Activated naive CD8-positive, alpha-beta T cell treated with anti-CD3 and anti-CD28 coated beads, Interleukin-2, amount 50 U/mL, for 24 hours (primary cell): Measurements from ENCODE around the gene RYR3.
"Not testable (repeated sequence)": the region's sequence is repeated elsewhere in the genome, so short reads cannot be mapped to it uniquely, and the experiment has no call there.

ENCODE experiments used
- ATAC-seq: fragments of 150-1000 bp; cut with Tn5 transposase; one replicate; pipeline ENCODE4 v1.10.0; 2021
- DNase-seq: peaks from one replicate; pipeline ENCODE4 v3.0.0; 2021
- H3K27ac Mint-ChIP-seq: one replicate; pipeline ENCODE4 v1.8.0; 2021; ENCODE audit warnings: mild to moderate bottlenecking, mixed read lengths
- H3K27me3 Mint-ChIP-seq: one replicate; pipeline ENCODE4 v1.8.0; 2021; ENCODE audit warnings: mixed read lengths
- H3K36me3 Mint-ChIP-seq: one replicate; pipeline ENCODE4 v1.8.0; 2021; ENCODE audit warnings: low read depth, mixed read lengths
- H3K4me1 Mint-ChIP-seq: one replicate; pipeline ENCODE4 v1.8.0; 2021; ENCODE audit warnings: mixed read lengths
- H3K4me3 Mint-ChIP-seq: one replicate; pipeline ENCODE4 v1.8.0; 2021; ENCODE audit warnings: mild to moderate bottlenecking, moderate library complexity, mixed read lengths
- H3K9me3 Mint-ChIP-seq: one replicate; pipeline ENCODE4 v1.8.0; 2021; ENCODE audit warnings: mixed read lengths

The RYR3 gene

DNA sequence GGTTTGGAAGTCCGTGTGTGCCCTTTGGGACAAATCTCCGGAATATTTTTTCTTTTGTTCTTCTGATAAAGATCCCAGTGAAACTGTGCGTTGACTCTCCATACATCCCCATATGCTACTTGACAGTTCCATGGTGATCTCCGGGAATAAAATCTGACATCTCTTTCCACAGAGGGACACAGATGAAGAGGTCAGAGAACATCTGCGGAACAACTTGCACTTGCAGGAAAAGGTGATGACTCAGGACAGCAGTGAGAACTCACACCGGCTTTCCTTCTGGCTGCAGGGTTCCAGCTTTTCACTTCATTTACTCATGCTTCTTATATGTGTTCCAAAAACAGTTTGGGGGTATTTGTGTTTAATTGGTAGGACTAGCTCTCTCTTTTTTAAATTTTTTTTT, 500.0 kb downstream of the RYR3 start:
- DNase-seq (no peak), ATAC-seq (no peak)
- Mint-ChIP-seq H3K9me3 (no peaks in the 10 kb centered on the region), H3K36me3 (no peaks in the 10 kb centered on the region), H3K4me1 (no peaks in the 10 kb centered on the region), H3K27ac (no peak overlapping the region), H3K27me3 (peaks cover 2% of the 10 kb centered on the region), H3K4me3 (no peak overlapping the region)

DNA sequence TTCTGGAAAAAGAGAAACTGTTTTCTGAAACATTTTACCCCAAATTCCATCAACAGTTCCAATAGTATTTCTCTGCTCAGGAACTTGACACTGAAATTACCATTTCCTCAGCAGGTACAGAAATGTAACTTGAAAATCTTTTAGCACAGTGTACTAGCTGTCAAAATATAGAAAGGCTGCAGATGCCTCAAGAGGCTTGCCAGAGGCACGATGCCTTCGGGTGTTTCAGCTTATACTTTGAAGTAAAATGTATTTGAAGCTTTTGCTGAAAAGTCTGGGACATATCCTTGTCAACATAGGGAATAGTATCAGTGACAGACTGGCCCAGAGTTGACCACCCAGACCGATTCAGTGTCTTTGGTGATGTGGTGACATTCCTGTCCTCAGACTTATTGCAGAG, 503.1 kb downstream of the RYR3 start:
- Mint-ChIP-seq H3K4me3 (no peak overlapping the region), H3K27me3 (peaks cover 4% of the 10 kb centered on the region), H3K27ac (no peak overlapping the region), H3K36me3 (no peaks in the 10 kb centered on the region), H3K4me1 (no peaks in the 10 kb centered on the region), H3K9me3 (no peaks in the 10 kb centered on the region)
- no peak for DNase-seq
- ATAC-seq: no peak

DNA sequence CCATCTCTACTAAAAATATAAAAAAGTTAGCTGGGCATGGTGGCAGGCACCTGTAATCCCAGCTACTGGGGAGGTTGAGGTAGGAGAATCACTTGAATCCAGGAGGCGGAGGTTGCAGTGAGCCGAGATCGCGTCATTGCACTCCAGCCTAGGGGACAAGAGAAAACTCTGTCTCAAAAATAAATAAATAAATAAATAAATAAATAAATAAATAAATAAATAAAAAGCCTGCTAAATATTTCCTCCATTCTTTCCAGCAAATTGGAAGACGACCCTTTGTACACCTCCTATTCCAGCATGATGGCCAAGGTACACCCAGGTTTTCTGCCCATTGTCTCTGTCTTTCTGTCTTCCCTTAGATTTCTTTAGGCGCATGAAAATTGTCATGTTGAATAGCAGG, 508.7 kb downstream of the RYR3 start:
- H3K9me3 Mint-ChIP-seq, DNase-seq, H3K4me1 Mint-ChIP-seq, H3K4me3 Mint-ChIP-seq, H3K27ac Mint-ChIP-seq, ATAC-seq, H3K27me3 Mint-ChIP-seq, H3K36me3 Mint-ChIP-seq: not testable (repeated sequence)

DNA sequence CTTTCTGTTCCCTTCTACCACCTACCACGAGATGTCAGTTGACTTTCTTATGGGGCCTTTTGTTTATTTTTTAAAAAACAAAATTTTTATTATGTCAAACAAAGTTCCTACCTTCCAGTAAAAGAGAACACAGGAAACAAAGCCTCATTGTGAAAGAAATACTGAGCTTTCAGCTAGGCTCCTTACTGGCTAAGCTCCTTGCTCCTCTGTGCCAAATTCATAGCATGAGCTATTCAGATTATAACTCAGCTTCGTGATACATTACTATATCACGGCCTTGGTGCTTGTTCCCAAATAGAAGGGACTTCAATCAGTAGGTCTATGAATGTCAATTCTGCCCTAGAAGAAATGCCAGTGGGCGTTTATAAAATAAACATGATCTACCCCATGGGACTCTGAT, 511.7 kb downstream of the RYR3 start:
- Mint-ChIP-seq H3K36me3 (no peaks in the 10 kb centered on the region), H3K4me1 (no peaks in the 10 kb centered on the region), H3K4me3 (no peak overlapping the region), H3K27ac (no peak overlapping the region), H3K27me3 (peaks cover 4% of the 10 kb centered on the region), H3K9me3 (no peaks in the 10 kb centered on the region)
- DNase-seq: no peak
- ATAC-seq: no peak

DNA sequence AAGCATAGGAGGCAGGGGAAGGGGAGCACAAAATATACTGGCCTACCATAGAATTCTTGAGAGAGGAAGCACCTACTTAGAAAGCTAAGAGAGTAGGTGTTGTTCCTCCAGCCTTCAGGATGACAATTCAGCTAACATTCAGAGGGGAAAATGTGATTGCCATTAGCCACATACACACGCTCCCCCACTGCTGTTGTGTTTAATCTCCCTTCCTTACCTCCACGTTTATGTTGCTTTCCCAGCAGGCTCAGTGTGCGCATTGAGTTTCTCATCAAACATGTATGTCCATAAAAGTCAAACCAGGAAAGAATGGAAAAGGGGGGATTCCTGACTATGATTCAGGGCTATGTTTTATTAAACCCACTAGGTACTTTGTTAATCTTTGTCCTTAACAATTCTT, 512.4 kb downstream of the RYR3 start:
- H3K9me3 Mint-ChIP-seq: no peaks in the 10 kb centered on the region
- ATAC-seq: no peak

DNA sequence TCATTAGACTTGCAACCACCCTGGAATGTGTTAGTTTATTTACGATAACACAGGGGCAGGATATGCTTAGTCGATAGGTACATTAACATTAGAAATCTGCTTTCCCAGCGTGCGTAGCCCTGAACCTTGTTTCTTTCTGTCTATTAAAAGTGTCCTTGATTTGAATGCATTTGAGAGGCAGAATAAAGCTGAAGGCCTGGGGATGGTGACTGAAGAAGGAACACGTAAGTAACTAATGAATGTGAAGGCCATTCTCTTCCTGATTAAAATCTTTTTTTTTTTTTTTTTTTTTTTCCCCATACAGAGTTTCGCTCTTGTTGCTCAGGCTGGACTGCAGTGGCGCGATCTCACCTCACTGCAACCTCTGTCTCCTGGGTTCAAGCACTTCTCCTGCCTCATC, 514.7 kb downstream of the RYR3 start:
- Mint-ChIP-seq H3K36me3 (no peaks in the 10 kb centered on the region), H3K4me3 (no peak overlapping the region), H3K27me3 (peaks cover 3% of the 10 kb centered on the region), H3K27ac (no peak overlapping the region), H3K9me3 (no peaks in the 10 kb centered on the region), H3K4me1 (no peaks in the 10 kb centered on the region)
- ATAC-seq (no peak), DNase-seq (no peak)

More for the DNA sequence above, 512.4 kb downstream of the RYR3 start:
- DNase-seq: no peak
- Mint-ChIP-seq H3K36me3 (no peaks in the 10 kb centered on the region), H3K27ac (no peak overlapping the region), H3K4me3 (no peak overlapping the region), H3K27me3 (peaks cover 4% of the 10 kb centered on the region), H3K4me1 (no peaks in the 10 kb centered on the region)

DNA sequence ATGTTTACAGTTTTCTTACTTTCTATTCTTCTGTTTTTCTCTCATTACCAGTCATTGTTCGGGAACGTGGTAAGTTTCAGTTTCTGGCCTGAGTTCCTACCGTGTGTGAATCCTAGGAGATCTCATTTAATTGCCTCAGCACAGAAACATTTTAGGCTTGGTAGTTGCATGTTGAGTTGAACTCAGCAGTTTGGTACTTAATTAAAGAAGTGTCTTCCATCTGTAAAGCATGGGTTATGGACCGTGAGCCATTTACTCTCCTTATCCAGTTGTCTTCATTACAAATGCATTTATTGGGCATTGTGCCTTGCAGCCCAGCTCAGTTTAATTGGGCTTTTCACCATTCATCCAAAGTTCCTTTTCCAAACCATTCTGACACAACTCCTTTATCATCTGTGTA, 515.4 kb downstream of the RYR3 start:
- Mint-ChIP-seq H3K4me1 (no peaks in the 10 kb centered on the region), H3K27me3 (peaks cover 6% of the 10 kb centered on the region), H3K9me3 (no peaks in the 10 kb centered on the region), H3K4me3 (no peak overlapping the region), H3K27ac (no peak overlapping the region), H3K36me3 (no peaks in the 10 kb centered on the region)
- DNase-seq (no peak), ATAC-seq (no peak)

DNA sequence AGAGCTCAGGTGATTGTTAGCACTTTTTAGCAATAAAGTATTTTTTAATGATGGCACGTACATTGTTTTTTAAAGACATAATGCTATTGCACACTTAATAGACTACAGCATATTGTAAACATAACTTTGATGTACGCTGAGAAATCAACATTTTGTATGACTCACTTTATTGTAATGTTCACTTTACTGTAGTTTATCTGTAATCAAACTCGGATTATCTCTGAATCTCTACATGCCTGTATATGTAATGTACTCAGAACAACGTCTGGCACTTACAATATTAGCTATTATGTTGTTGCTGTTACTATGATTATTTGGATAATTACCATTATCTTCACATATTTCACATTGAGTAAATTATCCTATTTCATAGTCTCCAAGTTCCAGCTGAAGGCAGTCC, 519.6 kb downstream of the RYR3 start:
- H3K27me3 Mint-ChIP-seq: peaks cover 4% of the 10 kb centered on the region
- ATAC-seq: no peak
- no peaks in the 10 kb centered on the region for H3K9me3 Mint-ChIP-seq
- H3K36me3 Mint-ChIP-seq: no peaks in the 10 kb centered on the region
- no peak overlapping the region for H3K4me3 Mint-ChIP-seq
- H3K4me1 Mint-ChIP-seq: no peaks in the 10 kb centered on the region
- DNase-seq: no peak
- no peak overlapping the region for H3K27ac Mint-ChIP-seq

DNA sequence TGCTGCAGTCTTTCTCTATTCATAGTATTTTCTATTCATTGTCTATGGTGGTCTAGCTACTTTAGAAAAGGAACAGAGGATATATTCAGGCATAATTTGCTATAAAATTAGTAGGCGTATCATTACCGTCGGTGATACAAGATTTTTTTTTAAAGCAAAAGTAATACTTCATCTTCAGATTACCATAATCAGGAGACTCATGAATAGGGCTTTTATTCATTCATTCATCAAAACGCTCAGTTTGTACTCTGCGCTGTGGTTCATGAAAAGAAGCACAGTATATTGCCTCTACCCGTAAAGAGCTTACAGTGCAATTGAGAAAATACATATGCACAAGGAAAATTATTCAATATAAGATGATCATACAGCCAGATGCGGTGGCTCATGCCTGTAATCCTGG, 520.9 kb downstream of the RYR3 start:
- ATAC-seq (no peak), DNase-seq (no peak)
- Mint-ChIP-seq H3K36me3 (no peaks in the 10 kb centered on the region), H3K4me3 (no peak overlapping the region), H3K27ac (no peak overlapping the region), H3K9me3 (no peaks in the 10 kb centered on the region), H3K27me3 (peaks cover 4% of the 10 kb centered on the region), H3K4me1 (no peaks in the 10 kb centered on the region)

DNA sequence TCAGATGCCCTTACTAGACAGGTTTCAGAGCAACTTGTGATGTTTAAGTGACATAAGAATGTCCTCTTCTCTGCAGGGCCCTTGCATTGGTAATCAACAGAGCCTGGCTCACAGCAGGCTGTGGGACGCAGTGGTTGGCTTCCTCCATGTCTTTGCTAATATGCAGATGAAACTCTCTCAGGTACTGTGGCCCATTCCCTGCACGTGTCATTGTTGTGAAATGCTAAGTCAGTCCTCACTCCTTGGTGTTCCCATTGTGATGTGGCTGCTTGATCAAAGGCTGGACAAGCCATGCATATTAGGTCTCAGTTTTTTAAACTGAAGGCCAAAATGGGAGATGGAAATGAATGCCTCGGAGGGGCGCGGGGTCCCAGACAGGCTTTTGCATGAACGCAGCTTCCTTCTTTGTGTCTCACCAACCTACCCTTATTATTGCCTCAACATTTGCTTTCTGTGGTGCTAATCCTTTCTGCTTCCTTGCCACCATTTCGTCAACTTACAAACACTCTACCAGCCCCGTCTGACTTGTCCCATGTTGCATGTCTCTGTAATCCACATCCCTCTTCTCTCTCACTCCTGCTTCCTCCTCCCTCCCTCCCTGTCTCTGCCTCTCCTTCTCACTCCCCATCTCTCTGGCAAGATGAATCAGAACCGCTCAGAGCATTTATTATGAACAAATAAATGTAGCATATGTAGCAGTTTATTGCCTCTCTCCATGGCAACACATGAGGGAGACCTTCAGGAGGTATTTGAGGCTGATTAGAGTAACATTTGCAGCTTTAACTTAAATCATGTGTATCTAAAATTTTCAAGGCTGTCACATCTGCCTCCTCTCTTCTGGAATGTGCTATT, 524.4 kb downstream of the RYR3 start:
- Mint-ChIP-seq H3K4me1 (no peaks in the 10 kb centered on the region), H3K27me3 (peaks cover 4% of the 10 kb centered on the region), H3K4me3 (no peak overlapping the region), H3K36me3 (no peaks in the 10 kb centered on the region), H3K27ac (no peak overlapping the region), H3K9me3 (no peaks in the 10 kb centered on the region)
- ATAC-seq: no peak
- DNase-seq: no peak

DNA sequence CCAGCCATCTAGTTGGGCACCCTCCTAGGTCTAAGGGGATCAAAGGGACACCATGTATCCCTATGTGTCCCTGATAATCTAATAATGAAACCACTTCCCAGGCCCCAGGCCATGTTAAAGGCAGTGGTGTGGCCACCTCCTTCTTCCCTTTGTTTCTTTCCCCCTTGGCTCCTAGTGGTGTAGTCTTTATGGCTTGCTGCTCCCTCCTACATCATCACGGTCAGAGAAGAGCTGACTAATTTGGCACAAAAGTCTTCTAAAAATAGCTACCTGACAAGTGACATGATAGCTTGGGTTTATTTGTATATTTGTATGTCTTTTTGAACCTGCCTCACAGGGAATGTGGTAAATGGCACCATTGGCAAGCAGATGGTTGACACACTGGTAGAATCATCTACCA, 526.5 kb downstream of the RYR3 start:
- no peaks in the 10 kb centered on the region for H3K9me3 Mint-ChIP-seq
- no peak for ATAC-seq
- H3K27me3 Mint-ChIP-seq: no peaks in the 10 kb centered on the region
- H3K4me1 Mint-ChIP-seq: no peaks in the 10 kb centered on the region
- no peak overlapping the region for H3K4me3 Mint-ChIP-seq
- H3K36me3 Mint-ChIP-seq: no peaks in the 10 kb centered on the region
- DNase-seq: no peak
- no peak overlapping the region for H3K27ac Mint-ChIP-seq

DNA sequence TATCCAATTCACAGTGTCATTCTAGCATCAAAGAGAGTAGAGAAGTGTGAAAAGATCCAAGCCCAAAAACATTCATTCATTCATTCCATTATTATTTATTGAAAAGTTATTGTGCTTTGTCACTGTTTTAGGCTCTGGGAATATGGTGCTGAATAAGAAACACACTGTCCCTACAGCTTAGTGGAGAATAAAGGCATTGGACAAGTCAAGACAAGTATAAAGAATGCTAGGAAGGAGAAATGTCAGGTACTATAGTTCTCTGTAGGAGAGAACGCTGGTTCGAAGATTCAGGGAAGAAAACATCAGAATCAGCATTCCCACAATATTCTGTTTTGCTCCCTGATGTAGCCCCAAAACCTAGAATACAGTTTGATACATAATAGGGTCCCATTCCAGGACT, 528.8 kb downstream of the RYR3 start:
- Mint-ChIP-seq H3K27me3 (no peaks in the 10 kb centered on the region), H3K27ac (no peak overlapping the region), H3K4me3 (no peak overlapping the region), H3K4me1 (no peaks in the 10 kb centered on the region), H3K36me3 (no peaks in the 10 kb centered on the region), H3K9me3 (no peaks in the 10 kb centered on the region)
- ATAC-seq: no peak
- no peak for DNase-seq

DNA sequence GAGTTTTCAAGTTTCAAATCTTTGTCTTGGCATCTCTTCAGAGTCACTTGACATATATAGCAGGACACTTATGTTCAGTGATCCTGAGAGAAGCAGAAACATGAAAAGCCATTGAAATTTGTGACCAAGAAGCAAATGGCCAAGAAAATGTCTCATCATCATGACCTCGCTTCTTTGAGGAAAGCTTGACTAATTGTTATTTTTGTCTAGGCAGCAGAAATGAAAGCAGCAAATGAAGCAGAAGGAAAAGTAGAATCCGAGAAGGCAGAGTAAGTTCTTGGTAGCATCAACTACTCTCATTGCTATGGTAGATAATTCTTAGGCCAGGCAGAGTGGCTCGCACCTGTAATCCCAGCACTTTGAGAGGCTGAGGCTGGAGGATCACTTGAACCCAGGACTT, 529.8 kb downstream of the RYR3 start:
- no peak for ATAC-seq
- no peak for DNase-seq
- Mint-ChIP-seq H3K36me3 (no peaks in the 10 kb centered on the region), H3K27ac (no peak overlapping the region), H3K9me3 (no peaks in the 10 kb centered on the region), H3K27me3 (no peaks in the 10 kb centered on the region), H3K4me1 (no peaks in the 10 kb centered on the region), H3K4me3 (no peak overlapping the region)

DNA sequence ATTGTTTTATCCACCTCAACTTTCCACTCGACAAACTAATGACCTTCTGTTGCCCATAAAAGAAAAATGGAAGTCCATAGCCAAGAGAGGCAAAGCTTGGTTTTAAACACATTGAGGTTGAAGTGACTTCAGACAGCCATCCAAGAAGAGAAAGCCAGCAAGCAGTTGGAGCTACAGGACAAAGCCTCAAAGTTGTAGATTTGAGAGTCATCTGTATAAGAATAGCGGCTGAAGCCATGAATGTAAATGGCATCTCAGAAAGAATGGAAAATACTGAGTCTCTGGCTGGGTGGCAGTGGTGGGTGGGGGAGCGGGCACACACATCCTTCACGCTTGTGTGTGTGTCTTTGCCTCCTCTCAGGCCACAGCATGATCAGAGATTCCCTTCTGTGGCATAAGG, 533.4 kb downstream of the RYR3 start:
- Mint-ChIP-seq H3K4me3 (no peak overlapping the region), H3K4me1 (no peaks in the 10 kb centered on the region), H3K27ac (no peak overlapping the region), H3K36me3 (no peaks in the 10 kb centered on the region), H3K27me3 (no peaks in the 10 kb centered on the region), H3K9me3 (no peaks in the 10 kb centered on the region)
- ATAC-seq (no peak), DNase-seq (no peak)

DNA sequence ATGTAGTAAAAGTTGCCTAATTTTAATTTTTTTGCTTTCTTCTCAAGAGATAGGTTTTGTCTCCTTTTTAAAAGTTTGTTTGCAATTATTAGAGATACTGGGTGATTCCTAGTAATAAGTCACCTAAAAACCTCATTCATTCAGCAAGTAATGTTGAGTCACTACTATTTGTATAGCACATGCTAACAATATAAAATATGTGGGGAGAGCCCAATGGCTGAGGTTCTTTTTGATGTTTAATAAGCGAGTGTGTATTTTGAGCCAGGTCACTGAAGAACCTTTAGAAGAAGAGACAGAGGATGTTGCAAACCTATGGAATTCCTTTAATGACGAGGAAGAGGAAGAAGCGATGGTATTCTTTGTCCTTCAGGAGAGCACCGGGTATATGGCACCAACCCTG, 533.8 kb downstream of the RYR3 start:
- no peaks in the 10 kb centered on the region for H3K4me1 Mint-ChIP-seq
- no peaks in the 10 kb centered on the region for H3K36me3 Mint-ChIP-seq
- H3K9me3 Mint-ChIP-seq: no peaks in the 10 kb centered on the region
- H3K27ac Mint-ChIP-seq: no peak overlapping the region
- ATAC-seq (no peak), DNase-seq (no peak)
- no peak overlapping the region for H3K4me3 Mint-ChIP-seq
- H3K27me3 Mint-ChIP-seq: no peaks in the 10 kb centered on the region

DNA sequence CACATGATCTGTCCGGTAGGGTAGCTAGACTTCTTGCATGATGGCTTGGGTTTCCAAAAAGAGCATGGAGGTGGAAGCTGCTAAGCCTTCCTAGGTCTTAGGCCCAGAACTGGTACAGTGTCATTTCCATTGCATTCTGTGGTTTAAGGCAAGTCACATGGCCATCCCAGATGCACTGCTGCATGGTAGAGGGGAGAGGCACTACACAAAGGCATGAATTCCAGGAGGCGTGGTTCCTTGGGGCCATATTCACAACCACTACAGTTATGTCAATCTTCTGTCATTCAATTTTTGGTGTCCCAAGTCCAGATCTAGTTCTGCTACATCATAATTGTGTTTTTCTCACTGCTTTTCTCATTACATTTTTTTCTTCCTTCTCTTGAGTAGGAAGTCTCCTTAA, 535.4 kb downstream of the RYR3 start:
- H3K4me1 Mint-ChIP-seq: no peaks in the 10 kb centered on the region
- DNase-seq (no peak), ATAC-seq (no peak)
- H3K36me3 Mint-ChIP-seq: no peaks in the 10 kb centered on the region
- no peaks in the 10 kb centered on the region for H3K9me3 Mint-ChIP-seq
- H3K27me3 Mint-ChIP-seq: no peaks in the 10 kb centered on the region
- no peak overlapping the region for H3K27ac Mint-ChIP-seq
- no peak overlapping the region for H3K4me3 Mint-ChIP-seq
